GM12878 (cell line): Measurements from ENCODE around the gene POLR2L. TPM values are rescaled to one million over a fixed set of nuclear protein-coding genes. Genes with fewer than 3 reads are reported as not detected.

Source experiments
- ATAC-seq: fragments of 200-7000 bp; cut with Tn5 transposase; 3 replicates; pipeline ENCODE4 v1.9.1; 2020; ENCODE audit warnings: mild to moderate bottlenecking, moderate library complexity
- BruUV-seq: library from RNA; stranded (reverse); fragments of 400-500 nt; replicated peaks from 2 replicates; lab custom pipeline; 2021; lab: Mats Ljungman, UMichigan
- CTCF ChIA-PET: fragments of 300-600 bp; sonication (Branson Sonifier 250); formaldehyde crosslinking; extraction: SDS; loops from one replicate; lab custom pipeline; 2021; ENCODE audit warnings: inconsistent platforms; lab: Yijun Ruan, JAX
- POLR2A ChIA-PET: fragments of 350-600 bp; formaldehyde crosslinking; extraction: SDS; loops from one replicate; lab custom pipeline; 2021; ENCODE audit warnings: inconsistent platforms; lab: Charles Lee
- RAD21 ChIA-PET: fragments of 300-600 bp; sonication (Branson Sonifier 250); formaldehyde crosslinking; loops from one replicate; lab custom pipeline; 2023; ENCODE audit warnings: antibody characterized with exemption; ENCODE audit not compliant: unreplicated experiment; lab: Charles Lee
- SMC1A ChIA-PET: fragments of 300-600 bp; sonication (Branson Sonifier 250); formaldehyde crosslinking; loops from one replicate; lab custom pipeline; 2023; ENCODE audit not compliant: unreplicated experiment, uncharacterized antibody; lab: Charles Lee
- DNase-seq: peaks from one replicate; pipeline ENCODE4 v3.0.0-alpha.2; 2011; ENCODE audit warnings: low read depth, low spot score
- FAIRE-seq: peaks from 3 replicates; lab custom pipeline; 2011; peaks lifted over from hg19 to GRCh38; lab: Jason Lieb, UNC
- H2AFZ ChIP-seq: 2 replicates; pipeline ENCODE4 v1.6.0; 2011; ENCODE audit warnings: low read depth, low read length, control low read depth; ENCODE audit not compliant: control insufficient read depth
- H3K27ac ChIP-seq: 2 replicates; pipeline ENCODE4 v1.5.1; 2011; ENCODE audit warnings: control low read depth; ENCODE audit not compliant: control insufficient read depth, insufficient read depth
- H3K27me3 ChIP-seq, 2 experiments: replicated peaks in 1 of 2; 2 replicates each; pipeline versions ENCODE4 v1.6.0 to v1.6.1; 2011; ENCODE audit warnings: low read length in 1 of 2; ENCODE audit not compliant: control insufficient read depth in 2 of 2, insufficient read depth in 2 of 2
- H3K36me3 ChIP-seq, 2 experiments: 2 replicates each; pipeline ENCODE4 v1.5.1; 2011; ENCODE audit warnings: low read length in 1 of 2; ENCODE audit not compliant: control insufficient read depth in 2 of 2, insufficient read depth in 2 of 2
- H3K4me1 ChIP-seq: 2 replicates; pipeline ENCODE4 v1.6.1; 2011; ENCODE audit warnings: mild to moderate bottlenecking, low read length, moderate library complexity, mixed read lengths; ENCODE audit not compliant: control insufficient read depth, insufficient read depth
- H3K4me2 ChIP-seq: 2 replicates; pipeline ENCODE4 v1.6.0; 2011; ENCODE audit warnings: control low read depth; ENCODE audit not compliant: control insufficient read depth, insufficient read depth
- H3K4me3 ChIP-seq: fragments of 200-600 bp; sonication (generic); 2 replicates; pipeline ENCODE4 v1.5.1; 2016
- H3K79me2 ChIP-seq: 2 replicates; pipeline ENCODE4 v1.6.0; 2011; ENCODE audit warnings: low read length; ENCODE audit not compliant: control insufficient read depth, insufficient read depth
- H3K9ac ChIP-seq: 2 replicates; pipeline ENCODE4 v1.8.0; 2011; ENCODE audit warnings: low read length, control low read depth, mixed read lengths; ENCODE audit not compliant: control insufficient read depth, insufficient read depth
- H3K9me3 ChIP-seq: replicated peaks from 3 replicates; pipeline ENCODE4 v1.5.1; 2011; ENCODE audit warnings: mild to moderate bottlenecking, low read length; ENCODE audit not compliant: control insufficient read depth, insufficient read depth
- H4K20me1 ChIP-seq: 2 replicates; pipeline ENCODE4 v1.6.0; 2011; ENCODE audit not compliant: control insufficient read depth, insufficient read depth
- CBX5 ChIP-seq: sonication (generic); IDR thresholded peaks from 2 replicates; pipeline ENCODE4 v1.6.1; 2016; ENCODE audit warnings: low read depth, moderate library complexity, mild to moderate bottlenecking, inconsistent platforms
- E2F4 ChIP-seq: IDR thresholded peaks from 2 replicates; pipeline ENCODE4 v1.6.1; 2012; ENCODE audit warnings: low read depth, low read length, improper control_type of control experiment
- ETV6 ChIP-seq, 2 experiments: fragments of 450-650 bp in 1 of 2; IDR thresholded peaks in 1 of 2; conservative IDR thresholded peaks in 1 of 2; 2 replicates each; pipeline ENCODE4 v1.6.1; 2014; ENCODE audit warnings: antibody characterized with exemption in 1 of 2, borderline replicate concordance in 1 of 2, low read depth in 1 of 2, mild to moderate bottlenecking in 1 of 2, moderate library complexity in 1 of 2
- LARP7 ChIP-seq: fragments of 450-650 bp; IDR thresholded peaks from 2 replicates; pipeline ENCODE4 v1.6.1; 2017; ENCODE audit warnings: mild to moderate bottlenecking
- MXI1 ChIP-seq: fragments of 150-350 bp; IDR thresholded peaks from 2 replicates; pipeline ENCODE4 v1.6.1; 2011; ENCODE audit warnings: low read depth, mild to moderate bottlenecking, inconsistent platforms, low read length, improper control_type of control experiment
- NBN ChIP-seq: fragments of 450-650 bp; IDR thresholded peaks from 2 replicates; pipeline ENCODE4 v1.6.1; 2016
- POLR2A ChIP-seq: IDR thresholded peaks from 2 replicates; pipeline ENCODE4 v1.6.1; 2011; ENCODE audit warnings: low read depth, mild to moderate bottlenecking, low read length
- REST ChIP-seq: IDR thresholded peaks from 2 replicates; pipeline ENCODE4 v1.6.1; 2012; ENCODE audit warnings: mild to moderate bottlenecking, low read depth, low read length
- ZBTB11 ChIP-seq: fragments of 450-650 bp; formaldehyde crosslinking; IDR thresholded peaks from 2 replicates; pipeline ENCODE4 v1.5.0; 2022; ENCODE audit warnings: mild to moderate bottlenecking, missing genetic modification characterization
- ZBTB33 ChIP-seq: fragments of 450-650 bp; IDR thresholded peaks from 2 replicates; pipeline ENCODE4 v1.6.1; 2017; ENCODE audit warnings: mild to moderate bottlenecking
- WGBS: methylation state at CpG from one replicate; pipeline ENCODE4 v1.1.6; 2016; ENCODE audit warnings: low lambda C conversion rate; ENCODE audit not compliant: insufficient replicate concordance, insufficient coverage; ENCODE audit errors: missing lambda C conversion rate; 5-methylcytosine and 5-hydroxymethylcytosine counted together
- in situ Hi-C: fragments of 300-500 bp; cut with MboI; formaldehyde crosslinking; loops from 9 replicates; pipeline ENCODE4 v1.14.3; 2018; ENCODE audit warnings: mixed read lengths
- intact Hi-C: fragments of 100-400 bp; cut with micrococcal nuclease; formaldehyde crosslinking; loops from one replicate; pipeline ENCODE4 v1.14.2; 2022; ENCODE audit not compliant: unreplicated experiment
- polyA plus RNA-seq, 11 experiments: library from polyadenylated mRNA; depleted of rRNA in 4 of 11; unstranded in 6 of 11; stranded (reverse) in 5 of 11; fragments of >200 nt; fragmentation: Nextera tagmentation in 4 of 11; fragmentation: Illumina TruSeq in 1 of 11; extraction: Ambion mirVana in 4 of 11; extraction: Trizol in 1 of 11; gene quantifications; 1 replicate in 1 of 11; 2 replicates in 10 of 11; pipeline versions ENCODE4 v1.2.1 to v1.2.3, GENCODE V29; 2011 to 2016; ENCODE audit warnings: inconsistent platforms in 2 of 11, missing spikeins in 2 of 11, low read depth in 1 of 11
- total RNA-seq, 4 experiments: library from RNA; depleted of rRNA in 3 of 4; stranded (reverse); fragments of >200 nt in 3 of 4; fragmentation: Illumina TruSeq in 1 of 4; extraction: Trizol in 1 of 4; gene quantifications; 2 replicates each; pipeline versions ENCODE4 v1.2.1 to v1.2.3, GENCODE V29; 2013 to 2021

Gene POLR2L
- total and polyA plus RNA-seq, 10 of the 15 experiments (the other 5 are each of a cell fraction or from before 2014, with no cell fraction given) = 23.1 to 497 (median 125) TPM

- TF ChIP-seq NBN (0 out of 2 replicates have a peak, but pooled peaks have one; percentile 15), ETV6 (conservative IDR thresholded peaks at IDR 0.05 in 1 of 2, IDR thresholded peaks at IDR 0.05 in 1 of 2; ENCODE audit: borderline replicate concordance in 1 of 2, low read depth in 1 of 2) (no peak), MXI1 (peak; percentile 22; the same call in 1 of the 2 replicates)
Measured at GRCh38 chr11:808427-809286, 33.7 kb downstream of the POLR2L start (continued).

GRCh38 chr11:804599-804964, 37.7 kb downstream of the POLR2L start:
- no peak for DNase-seq
- WGBS = 1% methylated on average over 18 of the region's 18 CpGs
- ChIA-PET CTCF (no interaction called here), POLR2A (interaction anchor here (2.7 kb wide), 1 partner anchor 15 kb away, joined by 9 read pairs; the partner anchor contains the start of gene PNPLA2), SMC1A (no interaction called here), RAD21 (interaction anchor here (0.5 kb wide), 1 partner anchor 220 kb away, joined by 3 read pairs; no protein-coding TSS in a partner anchor)
- Histone ChIP-seq H3K79me2 (peaks cover 23% of the 10 kb centered on the region), H3K27me3 (no peaks in the 10 kb centered on the region), H3K9ac (peak overlapping the region; percentile 90), H2AFZ (peak overlapping the region; percentile 44), H3K9me3 (no peaks in the 10 kb centered on the region), H3K4me1 (peaks cover 12% of the 10 kb centered on the region), H3K4me3 (peak overlapping the region; percentile 90), H3K27ac (peak overlapping the region; percentile 72), H3K4me2 (peak overlapping the region; percentile 95), H3K36me3 (peaks cover 0 to 10% of the 10 kb centered on the region in 2 experiments; a peak in 2 of 4 replicates), H4K20me1 (no peaks in the 10 kb centered on the region)
- in situ Hi-C loops (loop anchor here (25.0 kb wide), 1 partner anchor 1583 kb away; the partner anchor contains the start of gene CD81), intact Hi-C loops (no loop called here)
- no peak for FAIRE-seq
- ATAC-seq = no peak
- no TSS peak for BruUV-seq
- TF ChIP-seq CBX5 (no peak), ZBTB11 (CRISPR knock-in tag) (no peak), E2F4 (no peak), ETV6 (conservative IDR thresholded peaks at IDR 0.05 in 1 of 2, IDR thresholded peaks at IDR 0.05 in 1 of 2; ENCODE audit: borderline replicate concordance in 1 of 2, low read depth in 1 of 2) (no peak), REST (no peak), POLR2A (no peak), ZBTB33 (no peak), LARP7 (no peak)
